Midbrain (tissue), 1 donor: Measurements from ENCODE around the gene BROX.

Source experiments
- DNase-seq: peaks from one replicate; lab custom pipeline; 2025; lab: John Stamatoyannopoulos, UW

Gene BROX

GRCh38 chr1:222777463-222777862, 65.1 kb downstream of the BROX start:
- DNase-seq, result no peak

- no peak for DNase-seq
These were observed 65.6 kb downstream of the BROX start for GRCh38 chr1:222777977-222778376.

GRCh38 chr1:222781251-222781650, 68.9 kb downstream of the BROX start:
- no peak for DNase-seq

- no peak for DNase-seq
These were observed 70.7 kb downstream of the BROX start for GRCh38 chr1:222783051-222783450.

DNA sequence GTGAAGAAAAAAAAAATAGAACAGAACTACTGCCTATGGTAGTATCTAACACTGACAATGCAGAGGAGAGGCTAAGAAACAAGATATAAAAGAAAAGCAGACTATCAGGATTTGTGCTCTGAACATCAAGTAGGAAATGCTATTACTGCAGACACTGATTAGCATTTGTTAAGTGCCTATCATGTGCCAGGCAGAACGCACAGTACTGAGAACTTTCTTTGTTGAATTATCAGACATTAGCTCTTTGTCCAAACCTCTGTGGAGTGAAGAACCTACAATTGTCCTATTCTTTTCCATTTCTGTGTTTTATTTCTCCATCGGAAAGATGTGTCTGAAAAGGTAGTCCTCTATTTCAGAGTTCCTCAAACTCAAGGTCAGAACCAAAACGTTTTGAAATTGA, 72.0 kb downstream of the BROX start:
- peak; percentile 27 for DNase-seq
